ENCODE results near the gene TGFB1I1.
"Not testable (repeated sequence)": the region's sequence is repeated elsewhere in the genome, so short reads cannot be mapped to it uniquely, and the experiment has no call there.

The TGFB1I1 gene

DNA sequence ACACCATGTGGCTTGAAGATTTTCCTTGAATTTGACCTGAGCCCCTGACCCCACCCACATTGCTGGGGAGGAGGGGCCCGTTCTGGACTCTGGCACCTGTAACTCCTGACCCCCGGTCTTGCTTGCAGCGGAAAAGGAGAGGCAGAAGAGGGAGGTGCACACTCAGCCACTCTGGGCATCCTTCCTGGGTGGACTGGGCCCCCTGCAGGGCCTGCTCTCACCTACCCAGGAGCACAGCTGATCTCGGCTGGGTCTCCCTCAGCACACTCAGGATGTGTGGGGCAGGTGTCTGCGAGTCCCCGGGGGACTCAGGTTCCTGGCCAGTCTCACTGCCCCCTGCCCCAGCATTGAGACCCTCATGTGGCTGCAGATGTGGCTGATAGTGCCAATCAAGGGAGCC, 51.8 kb downstream of the TGFB1I1 start:
- DNase-seq: not testable (repeated sequence)

DNA sequence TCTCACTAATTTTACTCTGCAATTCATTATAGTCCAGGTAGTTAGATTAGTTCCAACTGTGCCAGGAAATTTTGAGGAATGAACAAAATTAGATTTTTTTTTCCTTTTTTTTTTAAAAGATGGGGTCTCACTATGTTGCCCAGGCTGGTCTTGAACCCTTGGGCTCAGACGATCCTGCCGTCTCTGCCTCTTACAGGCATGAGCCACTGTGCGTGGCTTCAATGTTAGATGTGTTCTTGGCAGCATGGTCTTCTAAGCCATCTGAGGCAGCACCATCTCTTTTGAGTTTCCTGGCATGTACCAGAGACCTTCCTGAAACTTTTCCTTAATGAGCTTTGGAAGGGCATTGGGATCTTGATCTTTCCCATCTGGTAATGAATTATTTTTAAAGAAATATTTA, 53.2 kb downstream of the TGFB1I1 start:
- DNase-seq: no peak

Measured in NCI-H146 (cell line).